HG03378 (cell line): Measurements from ENCODE around the gene NEDD4.
"Not testable (repeated sequence)": the region's sequence is repeated elsewhere in the genome, so short reads cannot be mapped to it uniquely, and the experiment has no call there.

ENCODE experiments used
- ATAC-seq: cut with Tn5 transposase; IDR thresholded peaks from one replicate; pipeline ENCODE4 v1.9.1; 2021; ENCODE audit warnings: mild to moderate bottlenecking, moderate library complexity; ENCODE audit not compliant: unreplicated experiment

The NEDD4 gene

GRCh38 chr15:55960946-55961345 is 32.5 kb downstream of the NEDD4 start:
- no peak for ATAC-seq

GRCh38 chr15:55959744-55960447 is 33.5 kb downstream of the NEDD4 start:
- no peak for ATAC-seq

DNA sequence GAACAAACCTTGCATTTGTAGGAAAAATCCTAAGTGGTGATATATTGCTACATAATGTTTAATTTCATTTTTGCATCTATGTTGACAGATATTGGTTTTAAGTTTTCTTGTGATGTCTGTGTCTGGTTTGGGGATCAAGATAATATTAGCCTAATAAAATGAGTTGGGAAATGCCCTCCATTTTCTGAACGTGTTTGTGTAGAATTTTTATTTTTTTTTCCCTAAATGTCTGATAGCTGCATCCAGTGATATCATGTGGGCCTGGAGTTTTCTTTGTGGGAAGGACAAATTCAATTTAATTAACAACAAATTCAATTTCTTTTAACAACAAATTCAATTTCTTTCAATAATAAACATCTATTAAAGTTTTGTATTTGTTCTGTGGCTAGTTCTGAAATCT is 35.1 kb downstream of the NEDD4 start:
- no peak for ATAC-seq

- no peak for ATAC-seq
Observed at GRCh38 chr15:55954862-55955605, 38.4 kb downstream of the NEDD4 start.

- not testable (repeated sequence) for ATAC-seq
Observed at GRCh38 chr15:55952501-55953274, 40.7 kb downstream of the NEDD4 start.

DNA sequence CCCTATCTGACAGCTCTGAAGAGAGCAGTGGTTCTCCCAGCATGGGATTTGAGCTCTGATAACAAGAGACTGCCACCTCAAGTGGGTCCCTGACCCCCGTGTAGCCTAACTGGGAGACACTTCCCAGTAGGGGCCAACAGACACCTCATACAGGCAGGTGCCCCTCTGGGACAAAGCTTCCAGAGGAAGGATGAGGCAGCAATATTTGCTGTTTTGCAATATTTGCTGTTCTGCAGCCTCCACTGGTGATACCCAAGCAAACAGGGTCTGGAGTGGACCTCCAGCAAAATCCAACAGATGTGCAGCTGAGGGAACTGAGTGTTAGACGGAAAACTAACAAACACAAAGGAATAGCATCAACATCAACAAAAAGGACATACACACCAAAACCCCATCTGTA is 48.8 kb downstream of the NEDD4 start:
- ATAC-seq: not testable (repeated sequence)

DNA sequence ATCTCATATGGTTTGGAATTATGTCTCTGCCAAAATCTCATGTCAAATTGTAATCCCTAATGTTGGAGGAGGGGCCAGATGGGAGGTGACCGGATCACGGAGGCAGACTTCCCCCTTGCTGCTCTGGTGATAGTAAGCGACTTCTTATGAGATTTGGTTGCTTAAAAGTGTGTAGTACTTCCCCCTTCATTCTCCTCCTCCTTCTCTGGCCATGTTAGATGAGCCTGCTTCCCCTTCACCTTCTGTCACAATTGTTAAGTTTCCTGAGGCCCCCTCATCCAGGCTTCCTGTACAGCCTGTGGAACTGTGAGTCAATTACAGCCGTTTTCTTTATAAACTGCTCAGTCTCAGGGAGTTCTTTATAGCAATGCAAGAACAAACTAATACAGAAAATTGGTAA is 51.1 kb downstream of the NEDD4 start:
- no peak for ATAC-seq

DNA sequence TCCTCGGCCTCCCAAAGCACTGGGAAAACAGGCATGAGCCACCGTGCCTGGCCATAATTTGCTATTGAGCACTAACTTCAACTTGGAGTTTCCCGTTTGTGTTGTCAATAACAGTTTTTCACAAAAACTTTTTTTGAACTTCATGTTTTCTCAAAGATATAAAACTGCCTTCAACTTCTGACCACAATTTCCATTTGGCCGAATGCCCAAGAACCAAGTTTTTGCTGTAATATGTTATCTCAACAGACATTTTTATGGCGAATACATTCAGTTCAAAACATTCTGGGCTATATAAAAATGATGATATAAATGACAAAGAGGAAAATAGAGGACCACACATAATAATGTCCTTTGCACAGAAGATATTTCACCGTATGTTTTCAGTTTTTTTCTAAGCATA is 56.4 kb downstream of the NEDD4 start:
- no peak for ATAC-seq

DNA sequence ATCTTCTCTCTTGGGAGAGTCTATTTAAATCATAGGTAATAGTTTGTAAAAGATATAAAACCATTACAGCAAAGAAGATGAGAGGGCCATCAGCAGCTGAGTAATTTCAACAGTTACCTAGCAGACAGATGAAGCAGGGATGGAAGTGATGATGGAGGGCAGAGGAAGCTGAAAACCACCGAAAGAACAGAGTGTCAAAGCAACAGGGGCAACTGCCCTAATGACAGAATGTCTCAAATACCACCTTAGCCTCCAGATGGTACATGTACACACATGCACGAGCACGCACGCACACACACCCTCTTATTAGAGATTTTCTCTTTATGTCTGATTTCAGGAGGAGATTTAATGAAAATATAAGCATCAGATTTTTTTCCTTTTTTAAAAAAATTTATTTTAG is 64.5 kb downstream of the NEDD4 start:
- no peak for ATAC-seq

DNA sequence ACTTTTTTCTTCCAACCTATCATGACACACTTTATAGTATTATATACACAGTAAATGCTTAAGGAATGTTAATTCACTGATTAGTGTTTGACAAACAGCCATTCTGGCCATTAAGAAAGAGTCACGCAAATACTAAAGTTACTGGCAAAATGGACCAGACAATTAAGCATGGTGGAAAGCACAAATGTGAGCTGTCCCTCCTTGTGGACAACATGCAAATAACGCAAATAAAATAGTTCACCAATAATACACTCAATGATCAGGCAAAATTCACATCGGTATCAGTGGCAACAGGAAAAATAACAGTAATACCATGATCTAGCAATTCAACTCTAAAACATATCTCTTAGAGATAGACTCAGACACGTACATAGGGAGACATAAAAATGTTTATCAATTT is 71.7 kb downstream of the NEDD4 start:
- no peak for ATAC-seq

GRCh38 chr15:55917881-55918296 is 75.5 kb downstream of the NEDD4 start:
- no peak for ATAC-seq

DNA sequence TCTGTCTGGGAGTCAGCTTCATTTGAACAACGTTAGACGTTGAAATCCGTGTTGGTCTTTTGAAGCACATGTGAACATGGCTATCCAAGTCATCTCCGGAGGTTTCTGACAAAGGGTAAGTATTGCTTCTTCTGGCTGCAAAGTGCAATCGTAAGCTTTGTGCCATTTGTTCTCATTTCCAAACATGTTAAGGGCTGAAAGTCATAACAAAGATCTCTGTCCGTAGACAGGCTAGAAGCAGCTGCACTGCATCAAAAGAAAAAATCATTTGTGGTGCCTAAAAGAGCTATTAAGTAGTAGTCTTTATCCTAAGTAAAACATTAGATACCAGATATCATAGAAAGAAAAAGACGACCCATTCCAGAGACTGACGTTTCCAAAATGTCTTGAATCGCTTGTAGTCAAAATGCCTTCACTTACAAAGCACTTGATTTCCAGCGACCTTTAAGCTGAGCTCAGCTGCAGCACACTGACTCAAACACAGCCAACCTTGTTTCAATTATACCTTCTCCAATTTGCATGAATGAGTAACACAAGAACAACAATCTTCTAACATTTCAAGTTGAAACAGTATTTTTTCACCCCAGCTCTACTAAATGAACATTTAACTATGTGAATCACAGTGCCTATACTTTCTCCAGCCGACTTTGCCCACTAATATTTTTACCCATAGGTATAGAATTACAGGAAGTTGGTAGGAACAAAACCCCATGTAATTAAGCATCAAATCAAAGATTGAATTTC is 76.6 kb downstream of the NEDD4 start:
- no peak for ATAC-seq

GRCh38 chr15:55915876-55916567 is 77.4 kb downstream of the NEDD4 start:
- no peak for ATAC-seq

- ATAC-seq: no peak
Observed at GRCh38 chr15:55915221-55915620, 78.2 kb downstream of the NEDD4 start.

DNA sequence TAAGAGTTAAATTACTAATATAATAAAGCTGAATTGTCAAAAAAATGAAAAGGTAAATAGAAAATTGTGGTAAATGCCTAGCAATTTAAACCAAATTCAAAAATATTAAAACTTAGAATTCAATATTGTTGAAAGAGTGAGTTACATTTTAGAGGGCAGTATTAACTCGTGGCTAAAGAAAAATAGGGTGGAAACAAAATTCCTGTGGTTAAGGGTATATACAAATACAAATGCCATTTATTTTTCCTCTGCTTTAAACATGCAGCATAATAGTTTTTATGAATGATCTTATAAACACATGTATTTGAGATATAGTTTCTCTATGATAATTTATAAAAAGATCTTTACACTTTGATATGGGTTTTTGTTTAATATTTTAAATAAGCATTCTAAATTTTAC is 79.0 kb downstream of the NEDD4 start:
- no peak for ATAC-seq

GRCh38 chr15:55912982-55913381 is 80.4 kb downstream of the NEDD4 start:
- no peak for ATAC-seq

GRCh38 chr15:55909036-55909811 is 84.2 kb downstream of the NEDD4 start:
- no peak for ATAC-seq

GRCh38 chr15:55907797-55908196 is 85.6 kb downstream of the NEDD4 start:
- ATAC-seq: no peak

GRCh38 chr15:55902981-55903380 is 90.4 kb downstream of the NEDD4 start:
- no peak for ATAC-seq

GRCh38 chr15:55900019-55900418 is 93.4 kb downstream of the NEDD4 start:
- ATAC-seq: no peak
